ENCODE measurements around the gene ITPA.

Gene ITPA

GRCh38 chr20:3228750-3229032 lies 19.4 kb downstream of the ITPA start:
- no peaks in the 10 kb centered on the region for H3K9me3 ChIP-seq (ENCODE audit: control insufficient read depth in 2 of 2, low read length in 2 of 2)
- peaks cover 2 to 3% of the 10 kb centered on the region in 2 donors for H3K4me1 ChIP-seq (ENCODE audit: control insufficient read depth in 2 of 2, insufficient read depth in 2 of 2, low read length in 2 of 2)
- H3K36me3 ChIP-seq (ENCODE audit: control insufficient read depth in 2 of 2, insufficient read depth in 2 of 2, low read length in 2 of 2): peaks cover 0 to 4% of the 10 kb centered on the region in 2 donors
- H3K4me3 ChIP-seq (ENCODE audit: low read length in 2 of 2): no peak overlapping the region
- H3K9ac ChIP-seq (ENCODE audit: low read depth in 1 of 2, low read length in 2 of 2): no peak overlapping the region
- H3K27ac ChIP-seq (ENCODE audit: low read depth in 2 of 2, low read length in 2 of 2): no peak overlapping the region
- no peaks in the 10 kb centered on the region for H3K27me3 ChIP-seq (ENCODE audit: control insufficient read depth in 2 of 2, insufficient read depth in 2 of 2, low read length in 2 of 2)

- no peak overlapping the region for H3K4me3 ChIP-seq (ENCODE audit: low read length in 2 of 2)
- no peaks in the 10 kb centered on the region for H3K9me3 ChIP-seq (ENCODE audit: control insufficient read depth in 2 of 2, low read length in 2 of 2)
- H3K36me3 ChIP-seq (ENCODE audit: control insufficient read depth in 2 of 2, insufficient read depth in 2 of 2, low read length in 2 of 2): no peaks in the 10 kb centered on the region
- H3K27ac ChIP-seq (ENCODE audit: low read depth in 2 of 2, low read length in 2 of 2): no peak overlapping the region
- peaks cover 2 to 3% of the 10 kb centered on the region in 2 donors for H3K4me1 ChIP-seq (ENCODE audit: control insufficient read depth in 2 of 2, insufficient read depth in 2 of 2, low read length in 2 of 2)
- H3K9ac ChIP-seq (ENCODE audit: low read depth in 1 of 2, low read length in 2 of 2): no peak overlapping the region
- no peaks in the 10 kb centered on the region for H3K27me3 ChIP-seq (ENCODE audit: control insufficient read depth in 2 of 2, insufficient read depth in 2 of 2, low read length in 2 of 2)
These were observed 19.9 kb downstream of the ITPA start for GRCh38 chr20:3229158-3229557.

GRCh38 chr20:3229798-3230197 lies 20.5 kb downstream of the ITPA start:
- Histone ChIP-seq H3K4me3 (ENCODE audit: low read length in 2 of 2) (no peak overlapping the region), H3K36me3 (ENCODE audit: control insufficient read depth in 2 of 2, insufficient read depth in 2 of 2, low read length in 2 of 2) (no peaks in the 10 kb centered on the region), H3K4me1 (ENCODE audit: control insufficient read depth in 2 of 2, insufficient read depth in 2 of 2, low read length in 2 of 2) (peaks cover 2 to 3% of the 10 kb centered on the region in 2 donors), H3K27me3 (ENCODE audit: control insufficient read depth in 2 of 2, insufficient read depth in 2 of 2, low read length in 2 of 2) (no peaks in the 10 kb centered on the region), H3K9me3 (ENCODE audit: control insufficient read depth in 2 of 2, low read length in 2 of 2) (no peaks in the 10 kb centered on the region), H3K27ac (ENCODE audit: low read depth in 2 of 2, low read length in 2 of 2) (no peak overlapping the region), H3K9ac (ENCODE audit: low read depth in 1 of 2, low read length in 2 of 2) (no peak overlapping the region)

GRCh38 chr20:3231116-3231515 lies 21.8 kb downstream of the ITPA start:
- no peak overlapping the region for H3K9ac ChIP-seq (ENCODE audit: low read depth in 1 of 2, low read length in 2 of 2)
- H3K36me3 ChIP-seq (ENCODE audit: control insufficient read depth in 2 of 2, insufficient read depth in 2 of 2, low read length in 2 of 2): no peaks in the 10 kb centered on the region
- H3K4me1 ChIP-seq (ENCODE audit: control insufficient read depth in 2 of 2, insufficient read depth in 2 of 2, low read length in 2 of 2): no peaks in the 10 kb centered on the region
- H3K9me3 ChIP-seq (ENCODE audit: control insufficient read depth in 2 of 2, low read length in 2 of 2): no peaks in the 10 kb centered on the region
- H3K4me3 ChIP-seq (ENCODE audit: low read length in 2 of 2): no peak overlapping the region
- H3K27me3 ChIP-seq (ENCODE audit: control insufficient read depth in 2 of 2, insufficient read depth in 2 of 2, low read length in 2 of 2): peaks cover 5 to 7% of the 10 kb centered on the region in 2 donors
- H3K27ac ChIP-seq (ENCODE audit: low read depth in 2 of 2, low read length in 2 of 2): no peak overlapping the region

GRCh38 chr20:3231889-3232588 lies 22.7 kb downstream of the ITPA start:
- Histone ChIP-seq H3K27me3 (ENCODE audit: control insufficient read depth in 2 of 2, insufficient read depth in 2 of 2, low read length in 2 of 2) (peaks cover 10 to 14% of the 10 kb centered on the region in 2 donors), H3K9ac (ENCODE audit: low read depth in 1 of 2, low read length in 2 of 2) (no peak overlapping the region), H3K27ac (ENCODE audit: low read depth in 2 of 2, low read length in 2 of 2) (no peak overlapping the region), H3K4me1 (ENCODE audit: control insufficient read depth in 2 of 2, insufficient read depth in 2 of 2, low read length in 2 of 2) (no peaks in the 10 kb centered on the region), H3K36me3 (ENCODE audit: control insufficient read depth in 2 of 2, insufficient read depth in 2 of 2, low read length in 2 of 2) (no peaks in the 10 kb centered on the region), H3K9me3 (ENCODE audit: control insufficient read depth in 2 of 2, low read length in 2 of 2) (no peaks in the 10 kb centered on the region), H3K4me3 (ENCODE audit: low read length in 2 of 2) (no peak overlapping the region)

- H3K4me3 ChIP-seq (ENCODE audit: low read length in 2 of 2): no peak overlapping the region
- peaks cover 21 to 27% of the 10 kb centered on the region in 2 donors for H3K27me3 ChIP-seq (ENCODE audit: control insufficient read depth in 2 of 2, insufficient read depth in 2 of 2, low read length in 2 of 2)
- H3K4me1 ChIP-seq (ENCODE audit: control insufficient read depth in 2 of 2, insufficient read depth in 2 of 2, low read length in 2 of 2): peaks cover 2 to 3% of the 10 kb centered on the region in 2 donors
- H3K27ac ChIP-seq (ENCODE audit: low read depth in 2 of 2, low read length in 2 of 2): no peak overlapping the region
- no peaks in the 10 kb centered on the region for H3K9me3 ChIP-seq (ENCODE audit: control insufficient read depth in 2 of 2, low read length in 2 of 2)
- H3K36me3 ChIP-seq (ENCODE audit: control insufficient read depth in 2 of 2, insufficient read depth in 2 of 2, low read length in 2 of 2): no peaks in the 10 kb centered on the region
- no peak overlapping the region for H3K9ac ChIP-seq (ENCODE audit: low read depth in 1 of 2, low read length in 2 of 2)
These were observed 24.1 kb downstream of the ITPA start for GRCh38 chr20:3233131-3233990.

GRCh38 chr20:3233991-3234498 lies 24.7 kb downstream of the ITPA start:
- peaks cover 21 to 30% of the 10 kb centered on the region in 2 donors for H3K27me3 ChIP-seq (ENCODE audit: control insufficient read depth in 2 of 2, insufficient read depth in 2 of 2, low read length in 2 of 2)
- no peak overlapping the region for H3K4me3 ChIP-seq (ENCODE audit: low read length in 2 of 2)
- no peak overlapping the region for H3K9ac ChIP-seq (ENCODE audit: low read depth in 1 of 2, low read length in 2 of 2)
- no peak overlapping the region for H3K27ac ChIP-seq (ENCODE audit: low read depth in 2 of 2, low read length in 2 of 2)
- no peaks in the 10 kb centered on the region for H3K9me3 ChIP-seq (ENCODE audit: control insufficient read depth in 2 of 2, low read length in 2 of 2)
- peaks cover 2 to 3% of the 10 kb centered on the region in 2 donors for H3K4me1 ChIP-seq (ENCODE audit: control insufficient read depth in 2 of 2, insufficient read depth in 2 of 2, low read length in 2 of 2)
- H3K36me3 ChIP-seq (ENCODE audit: control insufficient read depth in 2 of 2, insufficient read depth in 2 of 2, low read length in 2 of 2): no peaks in the 10 kb centered on the region

GRCh38 chr20:3235666-3236324 lies 26.5 kb downstream of the ITPA start:
- Histone ChIP-seq H3K9me3 (ENCODE audit: control insufficient read depth in 2 of 2, low read length in 2 of 2) (no peaks in the 10 kb centered on the region), H3K36me3 (ENCODE audit: control insufficient read depth in 2 of 2, insufficient read depth in 2 of 2, low read length in 2 of 2) (no peaks in the 10 kb centered on the region), H3K27ac (ENCODE audit: low read depth in 2 of 2, low read length in 2 of 2) (no peak overlapping the region), H3K4me3 (ENCODE audit: low read length in 2 of 2) (no peak overlapping the region), H3K27me3 (ENCODE audit: control insufficient read depth in 2 of 2, insufficient read depth in 2 of 2, low read length in 2 of 2) (peaks cover 35 to 46% of the 10 kb centered on the region in 2 donors), H3K4me1 (ENCODE audit: control insufficient read depth in 2 of 2, insufficient read depth in 2 of 2, low read length in 2 of 2) (peaks cover 10 to 11% of the 10 kb centered on the region in 2 donors), H3K9ac (ENCODE audit: low read depth in 1 of 2, low read length in 2 of 2) (no peak overlapping the region)

GRCh38 chr20:3237011-3237957 lies 28.0 kb downstream of the ITPA start:
- no peak overlapping the region for H3K27ac ChIP-seq (ENCODE audit: low read depth in 2 of 2, low read length in 2 of 2)
- H3K4me1 ChIP-seq (ENCODE audit: control insufficient read depth in 2 of 2, insufficient read depth in 2 of 2, low read length in 2 of 2): peaks cover 10 to 11% of the 10 kb centered on the region in 2 donors
- H3K9ac ChIP-seq (ENCODE audit: low read depth in 1 of 2, low read length in 2 of 2): no peak overlapping the region
- H3K27me3 ChIP-seq (ENCODE audit: control insufficient read depth in 2 of 2, insufficient read depth in 2 of 2, low read length in 2 of 2): peaks cover 38 to 51% of the 10 kb centered on the region in 2 donors
- no peaks in the 10 kb centered on the region for H3K36me3 ChIP-seq (ENCODE audit: control insufficient read depth in 2 of 2, insufficient read depth in 2 of 2, low read length in 2 of 2)
- no peaks in the 10 kb centered on the region for H3K9me3 ChIP-seq (ENCODE audit: control insufficient read depth in 2 of 2, low read length in 2 of 2)
- H3K4me3 ChIP-seq (ENCODE audit: low read length in 2 of 2): no peak overlapping the region
